GM18498 (cell line): ENCODE measurements around the gene ARID1B.
A peak's percentile ranks its signal among the peaks of the same experiment; 100 is the strongest.

ENCODE experiments used
- ATAC-seq: cut with Tn5 transposase; IDR thresholded peaks from one replicate; pipeline ENCODE4 v1.9.1; 2021; ENCODE audit warnings: mild to moderate bottlenecking, moderate library complexity; ENCODE audit not compliant: unreplicated experiment

ARID1B gene

GRCh38 chr6:157229132-157229618 is 452.0 kb downstream of the ARID1B start:
- no peak for ATAC-seq

- no peak for ATAC-seq
Measured at GRCh38 chr6:157229713-157230112, 452.5 kb downstream of the ARID1B start.

GRCh38 chr6:157230910-157231309 is 453.7 kb downstream of the ARID1B start:
- ATAC-seq = no peak

- no peak for ATAC-seq
Measured at GRCh38 chr6:157232161-157232895, 455.1 kb downstream of the ARID1B start.

GRCh38 chr6:157233156-157233555 is 456.0 kb downstream of the ARID1B start:
- no peak for ATAC-seq

GRCh38 chr6:157233686-157234085 is 456.5 kb downstream of the ARID1B start:
- ATAC-seq = no peak

GRCh38 chr6:157235600-157236039 is 458.4 kb downstream of the ARID1B start:
- ATAC-seq = peak; percentile 48

- peak; percentile 41 for ATAC-seq
Measured at GRCh38 chr6:157236040-157236725, 459.0 kb downstream of the ARID1B start.

GRCh38 chr6:157238346-157238745 is 461.2 kb downstream of the ARID1B start:
- no peak for ATAC-seq

GRCh38 chr6:157239148-157239547 is 462.0 kb downstream of the ARID1B start:
- no peak for ATAC-seq

- ATAC-seq = no peak
Measured at GRCh38 chr6:157239671-157240058, 462.5 kb downstream of the ARID1B start.

GRCh38 chr6:157240059-157240959 is 463.1 kb downstream of the ARID1B start:
- ATAC-seq = no peak

- ATAC-seq = no peak
Measured at GRCh38 chr6:157240960-157241311, 463.8 kb downstream of the ARID1B start.

GRCh38 chr6:157242791-157243190 is 465.6 kb downstream of the ARID1B start:
- no peak for ATAC-seq

- ATAC-seq = no peak
Measured at GRCh38 chr6:157244175-157244574, 467.0 kb downstream of the ARID1B start.

- ATAC-seq = no peak
Measured at GRCh38 chr6:157244780-157245179, 467.6 kb downstream of the ARID1B start.

GRCh38 chr6:157245436-157245835 is 468.3 kb downstream of the ARID1B start:
- no peak for ATAC-seq

GRCh38 chr6:157246048-157246630 is 469.0 kb downstream of the ARID1B start:
- ATAC-seq = no peak

GRCh38 chr6:157246771-157247484 is 469.8 kb downstream of the ARID1B start:
- ATAC-seq = no peak

- ATAC-seq = no peak
Measured at GRCh38 chr6:157248264-157248663, 471.1 kb downstream of the ARID1B start.
